ENCODE measurements around the gene CBX8. TPM values are rescaled to one million over a fixed set of nuclear protein-coding genes. Genes with fewer than 3 reads are reported as not detected.
A peak's percentile ranks its signal among the peaks of the same experiment; 100 is the strongest.

Gene CBX8
- total RNA-seq, 1 experiment from 2014 or later, result 36.6 TPM

DNA sequence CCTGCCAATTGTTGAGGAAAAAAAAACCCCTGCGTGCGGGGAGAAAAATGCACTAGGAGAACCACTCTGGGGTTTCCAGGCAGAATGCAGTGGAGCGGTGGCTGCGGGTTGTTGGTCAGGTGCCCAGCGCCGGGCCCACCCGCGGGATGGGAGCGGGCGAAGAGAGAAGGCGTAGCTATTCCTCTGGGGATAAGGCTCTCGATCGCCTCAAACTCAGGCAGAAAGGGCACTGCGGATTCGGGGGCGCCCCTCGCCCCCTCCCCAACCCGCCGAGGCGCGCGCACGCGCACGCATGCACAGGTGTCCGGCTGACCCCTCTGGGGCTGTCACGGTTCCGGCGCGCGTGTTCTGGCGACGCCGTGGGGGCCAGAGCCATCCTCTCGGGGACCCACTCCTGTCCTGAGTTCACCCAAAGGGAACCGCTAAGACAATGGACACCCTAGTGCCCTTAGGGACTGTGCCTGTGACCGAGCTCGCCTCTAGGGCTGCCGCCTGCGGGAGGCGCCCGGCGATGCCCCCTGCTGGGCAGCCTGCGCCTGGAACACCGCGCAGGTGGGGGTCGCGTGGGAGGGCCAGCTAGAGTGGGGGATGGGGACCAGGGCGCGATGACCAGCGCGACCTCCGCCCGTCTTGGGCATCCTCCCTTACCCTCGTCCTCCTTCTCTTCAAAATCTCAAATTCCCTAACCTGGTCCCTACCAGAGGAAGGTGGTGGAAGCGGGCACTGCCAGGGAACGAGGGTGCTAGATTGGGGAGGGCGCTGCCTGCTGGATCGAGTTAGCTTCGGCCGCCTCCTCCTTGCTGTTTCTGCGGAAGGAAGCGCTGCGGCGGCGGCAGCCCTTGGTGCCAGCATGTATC lies 14.4 kb upstream of the CBX8 start:
- intact Hi-C loops (cut with micrococcal nuclease; ENCODE audit: unreplicated experiment), result loop anchor here (1.0 to 2.0 kb wide), 3 partner anchors 30 to 182 kb away; no protein-coding TSS in a partner anchor
- H3K4me3 ChIP-seq (ENCODE audit: low read depth, low read length), result peak overlapping the region; percentile 63

DNA sequence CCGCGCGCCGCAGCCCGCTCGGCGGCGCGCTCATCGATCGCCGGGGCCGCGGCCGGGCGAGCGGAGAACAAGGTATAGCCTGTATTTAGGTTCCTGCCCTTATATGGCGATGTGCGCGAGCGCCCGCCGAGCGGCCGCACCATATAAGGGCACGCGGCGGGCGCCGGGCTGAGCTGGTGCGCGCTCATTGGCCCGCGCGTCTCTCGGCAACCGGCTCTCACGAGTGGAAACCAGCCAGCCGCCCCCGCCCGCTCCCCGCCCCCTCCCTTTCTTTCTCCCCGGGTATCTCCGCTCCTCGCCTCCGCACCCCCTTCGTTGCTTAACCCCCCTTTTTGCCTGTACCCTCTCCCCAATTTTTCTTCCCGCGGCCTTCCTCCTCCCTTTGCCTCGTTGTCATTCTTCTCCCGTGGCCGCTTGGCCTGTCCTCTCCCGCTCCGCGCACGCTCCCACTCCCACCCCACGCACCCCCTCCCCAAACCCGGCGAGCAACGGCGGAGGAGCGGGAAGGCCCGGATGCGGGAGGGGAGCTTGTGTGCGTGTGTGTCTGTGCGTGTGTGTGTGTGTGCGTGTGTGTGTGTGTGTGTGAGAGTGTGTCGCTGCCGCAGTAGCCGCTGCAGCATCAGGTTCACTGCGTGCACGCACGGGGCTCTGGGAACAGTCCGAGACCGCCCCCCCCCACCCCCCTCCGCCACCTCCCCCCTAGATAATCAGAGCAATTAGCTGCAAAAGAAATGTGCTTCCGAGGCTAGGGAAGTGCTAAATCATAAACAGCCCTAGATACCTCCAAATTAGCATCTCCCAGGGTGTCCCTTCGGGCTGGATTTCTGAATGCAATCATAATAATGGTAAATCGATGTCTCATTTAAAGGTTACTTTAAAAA lies 13.5 kb upstream of the CBX8 start:
- BruUV-seq (replicated peaks), result no TSS peak
- intact Hi-C loops (cut with micrococcal nuclease; ENCODE audit: unreplicated experiment), result loop anchor here (1.0 to 2.0 kb wide), 4 partner anchors 13 to 182 kb away; partner anchors contain the start of gene CBX8
- TF ChIP-seq, protein P1, sequence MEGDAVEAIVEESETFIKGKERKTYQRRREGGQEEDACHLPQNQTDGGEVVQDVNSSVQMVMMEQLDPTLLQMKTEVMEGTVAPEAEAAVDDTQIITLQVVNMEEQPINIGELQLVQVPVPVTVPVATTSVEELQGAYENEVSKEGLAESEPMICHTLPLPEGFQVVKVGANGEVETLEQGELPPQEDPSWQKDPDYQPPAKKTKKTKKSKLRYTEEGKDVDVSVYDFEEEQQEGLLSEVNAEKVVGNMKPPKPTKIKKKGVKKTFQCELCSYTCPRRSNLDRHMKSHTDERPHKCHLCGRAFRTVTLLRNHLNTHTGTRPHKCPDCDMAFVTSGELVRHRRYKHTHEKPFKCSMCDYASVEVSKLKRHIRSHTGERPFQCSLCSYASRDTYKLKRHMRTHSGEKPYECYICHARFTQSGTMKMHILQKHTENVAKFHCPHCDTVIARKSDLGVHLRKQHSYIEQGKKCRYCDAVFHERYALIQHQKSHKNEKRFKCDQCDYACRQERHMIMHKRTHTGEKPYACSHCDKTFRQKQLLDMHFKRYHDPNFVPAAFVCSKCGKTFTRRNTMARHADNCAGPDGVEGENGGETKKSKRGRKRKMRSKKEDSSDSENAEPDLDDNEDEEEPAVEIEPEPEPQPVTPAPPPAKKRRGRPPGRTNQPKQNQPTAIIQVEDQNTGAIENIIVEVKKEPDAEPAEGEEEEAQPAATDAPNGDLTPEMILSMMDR (IDR thresholded peaks at IDR 0.05; ENCODE audit: insufficient read depth in 1 of 2, low read depth in 1 of 2, low read length in 1 of 2, severe bottlenecking in 1 of 2, unreplicated experiment in 1 of 2), result no peak
- peak; percentile 91 for DNase-seq
- no peaks in the 10 kb centered on the region for H3K9me3 Mint-ChIP-seq (ENCODE audit: unreplicated experiment)
- Histone ChIP-seq H3K4me3 (ENCODE audit: low read depth, low read length) (peak overlapping the region; percentile 63), H3K9me3 (no peaks in the 10 kb centered on the region), H3K27me3 (replicated peaks; ENCODE audit: control insufficient read depth, insufficient read depth, low read length) (no peaks in the 10 kb centered on the region), H3K36me3 (ENCODE audit: control insufficient read depth, insufficient read depth, low read length) (no peaks in the 10 kb centered on the region), H3K4me1 (peaks cover 36% of the 10 kb centered on the region)
- H3K36me3 Mint-ChIP-seq (ENCODE audit: insufficient read depth, unreplicated experiment), result no peaks in the 10 kb centered on the region
- H3K27me3 Mint-ChIP-seq (ENCODE audit: insufficient read depth, unreplicated experiment), result no peaks in the 10 kb centered on the region
- POLR2A ChIA-PET, result interaction anchor here (0.5 to 2.9 kb wide), 15 partner anchors 9 to 1576 kb away, joined by 3 to 22 read pairs (median 6); partner anchors contain the start of genes CBX4 and CBX8
- H3K4me1 Mint-ChIP-seq (ENCODE audit: low read depth, unreplicated experiment), result peaks cover 6% of the 10 kb centered on the region
- H3K27ac Mint-ChIP-seq (ENCODE audit: unreplicated experiment), result peak overlapping the region; percentile 61
- peak overlapping the region; percentile 81 for H3K4me3 Mint-ChIP-seq (ENCODE audit: unreplicated experiment)
- CTCF ChIA-PET, result interaction anchor here (0.5 to 3.7 kb wide), 23 partner anchors 9 to 594 kb away, joined by 3 to 56 read pairs (median 4); partner anchors contain the start of genes CBX4 and CBX8

More for the DNA sequence above, 14.4 kb upstream of the CBX8 start:
- Histone ChIP-seq H3K27me3 (replicated peaks; ENCODE audit: control insufficient read depth, insufficient read depth, low read length) (no peaks in the 10 kb centered on the region), H3K36me3 (ENCODE audit: control insufficient read depth, insufficient read depth, low read length) (no peaks in the 10 kb centered on the region), H3K4me1 (peaks cover 36% of the 10 kb centered on the region), H3K9me3 (no peaks in the 10 kb centered on the region)
- ChIA-PET CTCF (interaction anchor here (0.5 to 3.7 kb wide), 19 partner anchors 8 to 718 kb away, joined by 3 to 56 read pairs (median 4); partner anchors contain the start of genes CBX4 and CBX8), POLR2A (interaction anchor here (0.5 to 2.9 kb wide), 7 partner anchors 10 to 105 kb away, joined by 4 to 22 read pairs (median 7); partner anchors contain the start of genes CBX4 and CBX8)
- no peaks in the 10 kb centered on the region for H3K9me3 Mint-ChIP-seq (ENCODE audit: unreplicated experiment)
- no peaks in the 10 kb centered on the region for H3K27me3 Mint-ChIP-seq (ENCODE audit: insufficient read depth, unreplicated experiment)
- peak overlapping the region; percentile 61 for H3K27ac Mint-ChIP-seq (ENCODE audit: unreplicated experiment)
- TF ChIP-seq, protein P1 (IDR thresholded peaks at IDR 0.05; ENCODE audit: insufficient read depth in 1 of 2, low read depth in 1 of 2, low read length in 1 of 2, severe bottlenecking in 1 of 2, unreplicated experiment in 1 of 2), result peak; percentile 83 to 96
- no peaks in the 10 kb centered on the region for H3K36me3 Mint-ChIP-seq (ENCODE audit: insufficient read depth, unreplicated experiment)
- no TSS peak for BruUV-seq (replicated peaks)
- peaks cover 6% of the 10 kb centered on the region for H3K4me1 Mint-ChIP-seq (ENCODE audit: low read depth, unreplicated experiment)
- peak in 1 of 2 experiments; percentile 83 for DNase-seq
- H3K4me3 Mint-ChIP-seq (ENCODE audit: unreplicated experiment), result peak overlapping the region; percentile 81

Measured in Caco-2 (cell line).